Measurements from ENCODE around the gene RUFY1.
"Not testable (repeated sequence)": the region's sequence is repeated elsewhere in the genome, so short reads cannot be mapped to it uniquely, and the experiment has no call there.

RUFY1 gene

DNA sequence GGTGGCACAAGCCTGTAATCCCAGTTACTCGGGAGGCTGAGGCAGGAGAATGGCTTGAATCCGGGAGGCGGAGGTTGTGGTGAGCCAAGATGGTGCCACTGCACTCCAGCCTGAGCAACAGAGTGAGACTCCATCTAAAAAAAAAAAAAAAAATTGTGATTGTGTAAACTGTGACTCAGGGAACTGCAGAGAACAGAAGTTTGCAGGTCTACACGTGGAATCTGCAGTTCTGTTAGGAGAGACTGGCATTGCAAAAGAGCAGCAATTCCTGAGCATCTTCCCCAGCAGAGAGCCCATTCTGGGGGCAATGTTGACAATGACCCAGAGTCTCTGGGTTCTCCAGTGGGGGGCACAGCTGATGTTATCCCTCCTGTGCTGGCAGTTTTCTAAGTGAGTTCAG lies 91.4 kb downstream of the RUFY1 start:
- H3K27ac ChIP-seq; H3K4me2 ChIP-seq; H3K9ac ChIP-seq; H3K27me3 ChIP-seq; H4K20me1 ChIP-seq; H3K9me3 ChIP-seq (replicated peaks in 1 of 11); H3K36me3 ChIP-seq; H3K4me3 ChIP-seq: not testable (repeated sequence)
- H3K4me1 ChIP-seq, result peaks cover 0 to 13% (median 7%) of the 10 kb centered on the region in 10 experiments; a peak in 11 of 20 replicates

DNA sequence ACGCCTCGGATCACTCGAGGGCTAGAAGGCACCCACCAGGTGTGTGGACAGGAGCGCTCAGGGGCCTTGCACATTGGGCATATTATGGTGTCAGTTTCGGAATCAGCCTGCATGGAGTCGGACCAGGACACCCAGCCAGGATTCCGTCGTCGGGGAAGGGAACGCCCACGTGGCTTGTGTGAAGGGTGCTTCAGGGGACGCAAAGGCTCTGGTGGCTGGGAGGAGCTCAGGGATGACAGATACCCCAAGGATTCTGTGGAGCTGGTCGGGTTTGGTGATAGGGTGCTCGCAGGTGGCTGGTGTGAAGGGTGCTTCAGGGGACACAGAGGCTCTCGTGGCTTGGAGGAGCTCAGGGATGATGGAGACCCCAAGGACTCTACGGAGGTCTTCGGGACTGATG lies 92.3 kb downstream of the RUFY1 start:
- not testable (repeated sequence) for H3K4me2 ChIP-seq; H3K36me3 ChIP-seq; H3K9me3 ChIP-seq (replicated peaks in 1 of 11); H3K27me3 ChIP-seq; H3K27ac ChIP-seq; H3K9ac ChIP-seq; H3K4me3 ChIP-seq; H4K20me1 ChIP-seq
- peaks cover 0 to 13% (median 7%) of the 10 kb centered on the region in 10 experiments; a peak in 11 of 20 replicates for H3K4me1 ChIP-seq

DNA sequence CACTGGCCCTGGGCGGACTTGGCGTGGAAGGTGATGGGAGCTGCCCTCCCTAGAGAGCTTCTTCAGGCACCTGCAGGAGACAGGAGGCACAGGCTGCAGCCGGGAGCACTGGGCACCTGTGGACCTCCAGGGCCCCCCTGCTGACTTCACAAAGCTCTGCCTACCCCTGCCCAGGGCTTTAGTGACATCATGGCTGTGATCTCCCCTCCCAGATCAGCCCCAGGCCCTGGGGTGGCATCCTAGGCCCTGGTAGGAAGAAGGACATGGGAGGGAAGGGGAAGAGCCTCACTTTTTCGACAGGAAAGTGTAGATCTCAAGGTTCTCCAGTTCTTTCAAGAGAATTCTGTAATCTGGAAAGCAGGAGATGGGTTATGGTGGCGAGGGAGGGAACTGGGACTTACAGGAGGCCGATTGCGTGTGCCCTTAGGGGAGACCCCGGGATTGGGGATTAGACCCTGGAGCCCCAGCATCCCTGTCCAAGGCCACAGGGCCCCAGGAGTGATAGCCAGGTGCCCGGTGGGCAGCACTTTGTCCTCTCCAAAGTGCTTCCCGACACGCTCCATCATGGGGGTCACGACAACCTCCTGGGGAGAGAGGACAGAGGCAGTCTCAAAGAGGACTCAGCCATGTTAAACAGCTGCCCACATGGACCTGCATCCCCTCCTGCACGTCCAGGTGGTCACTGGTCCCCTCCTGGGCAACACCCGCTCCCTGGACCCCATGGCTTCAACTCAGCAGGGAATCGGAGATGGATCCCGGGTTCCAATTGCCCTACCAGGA lies 93.0 kb downstream of the RUFY1 start:
- H3K36me3 ChIP-seq; H3K9me3 ChIP-seq (replicated peaks in 1 of 11); H3K27me3 ChIP-seq; H3K27ac ChIP-seq; H3K4me3 ChIP-seq; H3K4me2 ChIP-seq; H3K4me1 ChIP-seq; H3K9ac ChIP-seq; H4K20me1 ChIP-seq: not testable (repeated sequence)

- not testable (repeated sequence) for H3K4me1 ChIP-seq; H3K9ac ChIP-seq; H4K20me1 ChIP-seq; H3K27me3 ChIP-seq; H3K36me3 ChIP-seq; H3K9me3 ChIP-seq (replicated peaks in 1 of 11); H3K4me2 ChIP-seq; H3K27ac ChIP-seq; H3K4me3 ChIP-seq
Measured at GRCh38 chr5:179644766-179645165, 94.4 kb downstream of the RUFY1 start.

- Histone ChIP-seq H3K4me3 (no peak overlapping the region), H3K4me1 (no peaks in the 10 kb centered on the region), H3K27me3 (no peaks in the 10 kb centered on the region), H3K27ac (no peak overlapping the region), H3K9ac (no peak overlapping the region), H4K20me1 (no peaks in the 10 kb centered on the region), H3K4me2 (no peak overlapping the region), H3K9me3 (replicated peaks in 1 of 11) (peaks cover 0 to 11% (median 7%) of the 10 kb centered on the region in 11 experiments; a peak in 18 of 22 replicates), H3K36me3 (no peaks in the 10 kb centered on the region)
- no peak for TF ChIP-seq Cebpa-rat (IDR thresholded peaks at IDR 0.05)
Measured at GRCh38 chr5:179648410-179648809, 98.1 kb downstream of the RUFY1 start.

DNA sequence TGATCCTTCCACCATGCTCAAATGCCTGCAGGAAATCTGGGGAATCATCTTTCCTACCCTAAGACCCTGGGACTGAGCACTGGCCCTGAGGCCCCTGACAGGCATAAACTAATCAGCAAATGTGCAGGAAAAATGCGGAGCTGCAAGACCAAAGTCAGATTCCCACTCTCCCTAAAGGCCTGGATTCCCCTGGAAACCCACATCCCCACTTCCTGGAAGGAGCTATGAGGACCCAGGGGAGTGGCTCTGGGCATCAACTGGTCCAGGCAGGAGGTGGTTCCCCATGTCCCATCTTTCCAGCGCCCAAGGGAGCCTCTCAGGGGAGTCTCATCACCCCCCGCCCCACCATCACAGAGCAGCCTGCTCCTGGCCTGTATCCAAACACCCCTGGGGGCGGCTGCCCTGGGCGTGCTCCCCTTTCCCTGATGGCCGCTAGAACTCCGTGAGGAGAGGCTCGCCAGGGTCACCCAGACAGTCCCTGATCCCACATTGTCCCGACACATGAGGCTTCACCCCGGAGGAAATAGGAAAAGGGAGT lies 98.9 kb downstream of the RUFY1 start:
- H3K27me3 ChIP-seq, H3K4me2 ChIP-seq, H3K9ac ChIP-seq, H3K27ac ChIP-seq, H3K36me3 ChIP-seq, H4K20me1 ChIP-seq, H3K4me3 ChIP-seq, H3K4me1 ChIP-seq: not testable (repeated sequence)
- peaks cover 0 to 11% (median 7%) of the 10 kb centered on the region in 11 experiments; a peak in 18 of 22 replicates for H3K9me3 ChIP-seq (replicated peaks in 1 of 11)

DNA sequence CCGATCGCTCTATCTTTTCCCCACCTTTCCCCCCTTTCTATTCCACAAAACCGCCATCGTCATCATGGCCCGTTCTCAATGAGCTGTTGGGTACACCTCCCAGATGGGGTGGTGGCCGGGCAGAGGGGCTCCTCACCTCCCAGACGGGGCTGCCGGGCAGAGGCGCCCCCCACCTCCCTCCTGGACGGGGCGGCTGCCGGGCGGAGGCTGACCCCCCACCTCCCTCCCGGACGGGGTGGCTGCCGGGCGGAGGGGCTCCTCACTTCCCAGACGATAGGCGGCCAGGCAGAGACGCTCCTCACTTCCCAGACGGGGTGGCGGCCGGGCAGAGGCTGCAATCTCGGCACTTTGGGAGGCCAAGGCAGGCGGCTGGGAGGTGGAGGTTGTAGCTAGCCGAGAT lies 99.9 kb downstream of the RUFY1 start:
- not testable (repeated sequence) for H3K4me3 ChIP-seq, H4K20me1 ChIP-seq, H3K27me3 ChIP-seq, H3K27ac ChIP-seq, H3K4me2 ChIP-seq, H3K9ac ChIP-seq, H3K4me1 ChIP-seq, H3K36me3 ChIP-seq
- H3K9me3 ChIP-seq (replicated peaks in 1 of 11), result peaks cover 0 to 11% (median 7%) of the 10 kb centered on the region in 11 experiments; a peak in 18 of 22 replicates

- not testable (repeated sequence) for H4K20me1 ChIP-seq, H3K4me3 ChIP-seq, H3K4me2 ChIP-seq, H3K9ac ChIP-seq, H3K4me1 ChIP-seq, H3K27ac ChIP-seq, H3K27me3 ChIP-seq, H3K36me3 ChIP-seq
- peaks cover 0 to 11% (median 7%) of the 10 kb centered on the region in 11 experiments; a peak in 18 of 22 replicates for H3K9me3 ChIP-seq (replicated peaks in 1 of 11)
Measured at GRCh38 chr5:179653135-179653534, 102.8 kb downstream of the RUFY1 start.

DNA sequence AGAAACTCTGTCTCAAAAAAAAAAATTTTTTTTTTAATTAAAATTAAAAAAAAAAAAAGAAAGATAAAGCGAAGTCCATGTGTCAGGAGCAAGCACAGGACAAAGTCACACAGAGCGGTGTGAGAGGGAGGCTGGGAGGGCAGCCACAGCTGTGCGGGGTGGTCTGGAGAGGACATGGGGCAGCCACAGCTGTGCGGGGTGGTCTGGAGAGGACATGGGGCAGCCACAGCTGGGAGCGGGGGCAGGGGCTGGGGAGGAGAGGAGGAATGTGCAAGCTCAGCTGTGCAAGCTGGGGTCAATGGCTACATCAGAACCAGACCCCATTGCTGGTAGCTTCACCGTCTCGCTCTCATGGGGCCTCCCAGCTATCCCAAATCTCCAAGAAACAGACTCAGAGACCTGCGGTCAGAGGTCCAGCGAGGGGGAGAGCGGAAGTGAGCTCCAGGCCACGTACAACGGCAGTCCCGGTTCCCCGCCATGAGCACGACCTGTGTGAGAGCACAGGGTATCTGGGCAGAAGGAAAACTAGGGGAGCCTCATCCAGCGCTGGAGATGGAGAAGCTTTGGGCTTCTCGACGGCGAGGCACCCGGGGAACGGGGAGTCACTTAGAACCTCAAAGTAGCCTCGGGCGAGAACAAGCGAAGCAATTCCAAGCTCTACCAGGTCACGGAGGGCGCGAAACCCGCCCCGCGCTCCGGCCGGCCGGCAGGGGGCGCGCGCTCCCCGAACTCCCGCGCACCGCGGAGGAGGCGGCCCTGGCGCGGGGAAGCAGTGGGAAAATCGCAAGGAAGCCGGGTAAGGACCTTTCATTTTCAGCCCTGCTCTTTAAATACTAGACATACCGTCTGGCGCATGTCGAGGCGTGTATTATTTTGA lies 107.2 kb downstream of the RUFY1 start:
- peak overlapping the region in 2 of 11 experiments; percentile 55 to 58; a peak in 3 of 22 replicates for H3K4me2 ChIP-seq
- not testable (repeated sequence) for H3K27me3 ChIP-seq; H3K9ac ChIP-seq; H3K27ac ChIP-seq; H3K9me3 ChIP-seq (replicated peaks in 1 of 11); H4K20me1 ChIP-seq
- H3K4me3 ChIP-seq, result peak overlapping the region in 2 of 10 experiments; percentile 28 to 56; a peak in 3 of 20 replicates
- H3K36me3 ChIP-seq, result peaks cover 0 to 21% (median 0%) of the 10 kb centered on the region in 11 experiments; a peak in 3 of 22 replicates
- peaks cover 0 to 17% (median 15%) of the 10 kb centered on the region in 10 experiments; a peak in 17 of 20 replicates for H3K4me1 ChIP-seq

- not testable (repeated sequence) for H3K27me3 ChIP-seq; H4K20me1 ChIP-seq; H3K9me3 ChIP-seq (replicated peaks in 1 of 11)
- Histone ChIP-seq H3K9ac (peak overlapping the region; percentile 54 to 75 (median 70); a peak in 21 of 22 replicates), H3K4me2 (peak overlapping the region; percentile 76 to 89 (median 85)), H3K4me1 (peaks cover 0 to 17% (median 15%) of the 10 kb centered on the region in 10 experiments; a peak in 17 of 20 replicates), H3K4me3 (peak overlapping the region; percentile 53 to 73 (median 66)), H3K36me3 (peaks cover 0 to 29% (median 5%) of the 10 kb centered on the region in 11 experiments; a peak in 16 of 22 replicates), H3K27ac (peak overlapping the region in 2 of 11 experiments; percentile 29 to 34; a peak in 1 of 22 replicates)
Measured at GRCh38 chr5:179658179-179658856, 108.0 kb downstream of the RUFY1 start.
